WTC11 (cell line): ENCODE results near the gene PRRG1. TPM values are rescaled to one million over a fixed set of nuclear protein-coding genes. Genes with fewer than 3 reads are reported as not detected.

Experiments
- ATAC-seq: fragments of 200-7000 bp; cut with Tn5 transposase; 2 replicates; pipeline ENCODE4 v1.10.0; 2021; ENCODE audit warnings: mild to moderate bottlenecking, moderate library complexity
- CTCF ChIA-PET: fragments of 300-600 bp; sonication (Branson Sonifier 250); formaldehyde crosslinking; loops from one replicate; lab custom pipeline; 2021; ENCODE audit warnings: antibody characterized with exemption; lab: Charles Lee
- POLR2A ChIA-PET: fragments of 350-600 bp; sonication (Branson Sonifier 250); formaldehyde crosslinking; loops from one replicate; lab custom pipeline; 2021; ENCODE audit warnings: antibody characterized with exemption; lab: Charles Lee
- DNase-seq: peaks from one replicate; pipeline ENCODE4 v3.0.0; 2021; ENCODE audit warnings: low spot score
- H3K27ac Mint-ChIP-seq: 2 replicates; pipeline ENCODE4 v1.8.0; 2021; ENCODE audit warnings: mixed read lengths
- H3K27me3 Mint-ChIP-seq: 2 replicates; pipeline ENCODE4 v1.8.0; 2021; ENCODE audit warnings: low read depth, mild to moderate bottlenecking, moderate library complexity, mixed read lengths
- H3K36me3 Mint-ChIP-seq: 2 replicates; pipeline ENCODE4 v1.8.0; 2021; ENCODE audit warnings: mixed read lengths
- H3K4me1 Mint-ChIP-seq: 2 replicates; pipeline ENCODE4 v1.8.0; 2022; ENCODE audit warnings: mixed read lengths
- H3K4me3 Mint-ChIP-seq: 2 replicates; pipeline ENCODE4 v1.8.0; 2021; ENCODE audit warnings: mild to moderate bottlenecking, moderate library complexity, mixed read lengths
- H3K9me3 Mint-ChIP-seq: 2 replicates; pipeline ENCODE4 v1.8.0; 2021; ENCODE audit warnings: mixed read lengths
- AR ChIP-seq: fragments of 250-450 bp; sonication (Bioruptor Pico); IDR thresholded peaks from 2 replicates; pipeline ENCODE4 v1.9.0; 2021; ENCODE audit warnings: mild to moderate bottlenecking
- ATF3 ChIP-seq: sonication (generic); formaldehyde crosslinking; conservative IDR thresholded peaks from 2 replicates; pipeline ENCODE4 v1.8.1; 2022; ENCODE audit warnings: mild to moderate bottlenecking, missing genetic modification reagents
- CTCF ChIP-seq: fragments of 200-600 bp; IDR thresholded peaks from 2 replicates; pipeline ENCODE4 v1.8.0; 2022; ENCODE audit warnings: antibody characterized with exemption
- EMX1 ChIP-seq: fragments of 250-450 bp; sonication (Bioruptor Pico); IDR thresholded peaks from 2 replicates; pipeline ENCODE4 v1.8.0; 2021; ENCODE audit warnings: mild to moderate bottlenecking
- ETV6 ChIP-seq: sonication (generic); formaldehyde crosslinking; IDR thresholded peaks from 2 replicates; pipeline ENCODE4 v1.8.1; 2022; ENCODE audit warnings: mild to moderate bottlenecking, missing genetic modification reagents
- FOXP4 ChIP-seq: sonication (generic); formaldehyde crosslinking; IDR thresholded peaks from 2 replicates; pipeline ENCODE4 v1.8.0; 2022; ENCODE audit warnings: mild to moderate bottlenecking, missing genetic modification reagents
- IRF1 ChIP-seq: sonication (generic); formaldehyde crosslinking; IDR thresholded peaks from 2 replicates; pipeline ENCODE4 v1.8.0; 2023; ENCODE audit warnings: missing genetic modification reagents
- NFYB ChIP-seq: sonication (generic); formaldehyde crosslinking; conservative IDR thresholded peaks from 2 replicates; pipeline ENCODE4 v1.8.0; 2022; ENCODE audit warnings: low read depth, missing genetic modification reagents
- PRDM15 ChIP-seq: sonication (generic); formaldehyde crosslinking; IDR thresholded peaks from 2 replicates; pipeline ENCODE4 v1.8.0; 2022; ENCODE audit warnings: missing genetic modification reagents
- PRRX2 ChIP-seq: fragments of 250-450 bp; sonication (Bioruptor Pico); IDR thresholded peaks from 2 replicates; pipeline ENCODE4 v1.8.0; 2021; ENCODE audit warnings: mild to moderate bottlenecking
- USF2 ChIP-seq: sonication (generic); formaldehyde crosslinking; IDR thresholded peaks from 2 replicates; pipeline ENCODE4 v1.8.1; 2023; ENCODE audit warnings: mild to moderate bottlenecking, missing genetic modification reagents, moderate library complexity
- ZNF121 ChIP-seq: sonication (generic); formaldehyde crosslinking; IDR thresholded peaks from 2 replicates; pipeline ENCODE4 v1.8.0; 2023; ENCODE audit warnings: missing genetic modification reagents
- ZNF425 ChIP-seq: fragments of 250-450 bp; sonication (Bioruptor Pico); conservative IDR thresholded peaks from 2 replicates; pipeline ENCODE4 v1.9.0; 2021; ENCODE audit warnings: mild to moderate bottlenecking
- total RNA-seq: library from RNA; stranded (reverse); gene quantifications from 3 replicates; pipeline ENCODE4 v1.2.3, GENCODE V29; 2021
- TF ChIP-seq, protein P1 (sequence below): sonication (generic); formaldehyde crosslinking; IDR thresholded peaks from 2 replicates; pipeline ENCODE4 v1.8.1; 2023; ENCODE audit warnings: mild to moderate bottlenecking, missing genetic modification reagents

PRRG1 gene
- total RNA-seq, 1 experiment from 2014 or later, result 8.1 TPM

- POLR2A ChIA-PET, result no interaction called here
- CTCF ChIA-PET, result no interaction called here
- H3K9me3 Mint-ChIP-seq, result peaks cover 8% of the 10 kb centered on the region
- DNase-seq (no peak), ATAC-seq (peak; percentile 63)
- H3K4me1 Mint-ChIP-seq, result peaks cover 33% of the 10 kb centered on the region
- peak overlapping the region; percentile 56 for H3K27ac Mint-ChIP-seq
- no peak overlapping the region for H3K4me3 Mint-ChIP-seq
- peaks cover 14% of the 10 kb centered on the region for H3K36me3 Mint-ChIP-seq
- TF ChIP-seq ETV6 (CRISPR knock-in tag) (no peak), ZNF425 (no peak), USF2 (CRISPR knock-in tag) (no peak), PRDM15 (CRISPR knock-in tag) (no peak), AR (CRISPR knock-in tag) (no peak), IRF1 (no peak), PRRX2 (CRISPR knock-in tag) (no peak), ATF3 (CRISPR knock-in tag) (no peak)
- no peaks in the 10 kb centered on the region for H3K27me3 Mint-ChIP-seq
These were observed 105.5 kb downstream of the PRRG1 start for GRCh38 chrX:37454537-37455285.

DNA sequence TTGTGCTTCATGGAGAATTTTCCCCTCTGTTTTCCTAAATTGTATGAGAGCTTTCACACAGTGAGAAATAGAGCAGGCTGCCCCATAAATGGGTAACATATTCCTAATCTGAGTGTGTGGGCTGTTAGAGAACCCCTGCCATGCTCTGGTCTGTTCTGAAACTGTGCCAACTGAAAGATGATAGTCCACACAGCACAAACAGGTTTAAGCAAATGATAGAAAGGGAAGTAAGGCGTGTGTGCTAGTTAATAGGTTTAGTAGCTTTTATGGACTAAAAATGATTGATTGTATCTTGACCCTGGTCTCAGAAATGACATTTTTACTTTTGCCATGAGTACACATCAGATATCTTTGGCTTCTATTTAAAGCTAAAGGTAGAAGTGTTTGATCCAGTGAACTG lies 106.2 kb downstream of the PRRG1 start:
- 0 out of 2 replicates have a peak, but pooled peaks have one; percentile 16 for ATAC-seq
- CTCF ChIA-PET, result no interaction called here
- Mint-ChIP-seq H3K9me3 (peaks cover 15% of the 10 kb centered on the region), H3K27me3 (no peaks in the 10 kb centered on the region), H3K27ac (peak overlapping the region; percentile 56), H3K36me3 (peaks cover 14% of the 10 kb centered on the region), H3K4me1 (peaks cover 38% of the 10 kb centered on the region), H3K4me3 (no peak overlapping the region)
- DNase-seq, result no peak
- POLR2A ChIA-PET, result no interaction called here
- TF ChIP-seq FOXP4 (CRISPR knock-in tag) (no peak), EMX1 (no peak), CTCF (no peak), ZNF121 (no peak), ZNF425 (no peak), NFYB (no peak)
- TF ChIP-seq, protein P1, sequence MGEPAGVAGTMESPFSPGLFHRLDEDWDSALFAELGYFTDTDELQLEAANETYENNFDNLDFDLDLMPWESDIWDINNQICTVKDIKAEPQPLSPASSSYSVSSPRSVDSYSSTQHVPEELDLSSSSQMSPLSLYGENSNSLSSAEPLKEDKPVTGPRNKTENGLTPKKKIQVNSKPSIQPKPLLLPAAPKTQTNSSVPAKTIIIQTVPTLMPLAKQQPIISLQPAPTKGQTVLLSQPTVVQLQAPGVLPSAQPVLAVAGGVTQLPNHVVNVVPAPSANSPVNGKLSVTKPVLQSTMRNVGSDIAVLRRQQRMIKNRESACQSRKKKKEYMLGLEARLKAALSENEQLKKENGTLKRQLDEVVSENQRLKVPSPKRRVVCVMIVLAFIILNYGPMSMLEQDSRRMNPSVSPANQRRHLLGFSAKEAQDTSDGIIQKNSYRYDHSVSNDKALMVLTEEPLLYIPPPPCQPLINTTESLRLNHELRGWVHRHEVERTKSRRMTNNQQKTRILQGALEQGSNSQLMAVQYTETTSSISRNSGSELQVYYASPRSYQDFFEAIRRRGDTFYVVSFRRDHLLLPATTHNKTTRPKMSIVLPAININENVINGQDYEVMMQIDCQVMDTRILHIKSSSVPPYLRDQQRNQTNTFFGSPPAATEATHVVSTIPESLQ, result no peak
